Measurements from ENCODE around the gene NFIA. TPM values are rescaled to one million over a fixed set of nuclear protein-coding genes. Genes with fewer than 3 reads are reported as not detected.
"Not testable (repeated sequence)": the region's sequence is repeated elsewhere in the genome, so short reads cannot be mapped to it uniquely, and the experiment has no call there.

The NFIA gene
- total RNA-seq, 1 donor from 2014 or later: 12.4 TPM

DNA sequence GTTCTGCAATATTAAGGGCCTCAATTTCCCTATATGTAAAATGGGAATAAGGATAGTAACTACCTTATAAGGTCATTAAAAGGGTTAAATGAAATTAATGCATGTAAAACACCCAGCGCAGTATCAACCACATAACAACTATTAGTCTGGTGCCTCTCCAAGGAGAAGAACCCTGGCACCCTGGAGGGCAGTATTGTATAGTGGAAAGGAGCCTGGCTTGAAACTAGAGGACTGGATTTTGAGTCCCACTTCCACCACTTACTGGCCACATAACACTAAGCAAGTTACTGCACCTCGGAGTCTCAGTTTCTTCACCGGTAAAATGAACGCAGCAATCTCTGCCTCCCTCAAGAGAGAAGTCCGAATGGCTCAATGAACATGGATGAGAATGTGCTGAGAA lies 385.5 kb downstream of the NFIA start:
- DNase-seq: not testable (repeated sequence)

GRCh38 chr1:61469365-61469764 lies 387.0 kb downstream of the NFIA start:
- no peak for DNase-seq

- DNase-seq: no peak
Observed at GRCh38 chr1:61472876-61473275, 390.5 kb downstream of the NFIA start.

DNA sequence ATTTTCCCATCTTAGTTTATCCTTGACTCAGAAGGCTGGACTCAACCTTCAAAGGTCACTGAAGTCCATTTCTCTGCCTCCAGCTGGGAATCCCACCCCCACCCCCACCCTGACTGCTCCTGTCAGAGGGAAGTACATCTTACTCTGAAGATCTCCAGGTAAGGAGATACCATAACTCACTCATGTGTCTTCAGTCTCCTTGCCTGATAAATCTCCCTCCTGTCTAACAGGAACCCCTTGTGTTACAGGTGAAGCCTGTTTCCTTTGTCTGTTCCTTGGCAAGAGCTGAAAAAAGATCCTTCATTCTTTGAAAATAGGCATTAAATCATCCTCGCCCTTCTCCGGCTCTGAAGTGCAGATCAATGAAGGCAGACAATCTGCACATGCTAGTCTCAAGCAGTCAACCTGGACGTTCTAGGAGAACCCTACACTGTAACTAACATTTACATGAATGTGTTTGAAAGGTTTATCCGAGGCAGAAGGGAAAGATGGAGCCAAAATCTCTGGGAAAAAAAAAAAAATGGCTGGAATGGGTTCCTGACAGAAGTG lies 392.0 kb downstream of the NFIA start:
- no peak for DNase-seq

DNA sequence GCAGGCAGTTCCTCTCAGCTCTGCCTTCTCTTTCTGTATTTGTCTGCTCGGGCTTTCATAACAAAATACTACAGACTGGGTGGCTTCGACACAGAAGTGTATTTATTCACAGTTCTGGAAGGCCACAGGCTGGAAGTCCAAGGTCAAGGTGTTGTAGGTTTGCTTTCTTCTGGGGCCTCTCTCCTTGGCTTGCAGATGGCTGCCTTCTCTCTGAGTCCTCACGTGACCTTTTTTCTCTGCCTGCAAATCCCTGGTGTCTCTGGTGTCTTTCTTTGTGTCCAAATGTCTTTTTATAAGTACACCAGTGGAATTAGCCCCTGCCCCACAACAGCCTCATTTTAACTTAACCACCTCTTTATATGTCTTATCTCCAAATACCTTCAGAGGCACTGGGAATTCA lies 392.6 kb downstream of the NFIA start:
- DNase-seq: no peak

DNA sequence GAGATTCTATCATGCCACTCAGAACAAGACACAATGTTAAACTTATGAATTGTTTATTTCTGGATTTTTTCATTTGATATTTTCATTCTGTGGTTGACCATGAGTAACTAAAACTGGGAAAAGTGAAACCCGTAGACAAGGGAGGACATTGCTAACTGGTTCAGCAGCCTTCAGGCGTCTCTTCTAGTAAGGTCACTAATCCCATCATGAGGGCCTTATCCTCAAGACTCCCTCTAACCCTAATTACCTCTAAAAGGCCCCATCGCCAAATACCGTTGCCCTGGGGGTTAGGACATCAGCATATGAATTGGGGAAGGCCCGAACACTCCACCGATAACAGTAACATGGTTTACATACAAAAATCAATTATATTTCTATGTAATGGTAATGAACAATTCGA lies 394.9 kb downstream of the NFIA start:
- DNase-seq: no peak

GRCh38 chr1:61480273-61480935 lies 398.0 kb downstream of the NFIA start:
- no peak for DNase-seq

GRCh38 chr1:61481315-61481715 lies 399.0 kb downstream of the NFIA start:
- DNase-seq: no peak

DNA sequence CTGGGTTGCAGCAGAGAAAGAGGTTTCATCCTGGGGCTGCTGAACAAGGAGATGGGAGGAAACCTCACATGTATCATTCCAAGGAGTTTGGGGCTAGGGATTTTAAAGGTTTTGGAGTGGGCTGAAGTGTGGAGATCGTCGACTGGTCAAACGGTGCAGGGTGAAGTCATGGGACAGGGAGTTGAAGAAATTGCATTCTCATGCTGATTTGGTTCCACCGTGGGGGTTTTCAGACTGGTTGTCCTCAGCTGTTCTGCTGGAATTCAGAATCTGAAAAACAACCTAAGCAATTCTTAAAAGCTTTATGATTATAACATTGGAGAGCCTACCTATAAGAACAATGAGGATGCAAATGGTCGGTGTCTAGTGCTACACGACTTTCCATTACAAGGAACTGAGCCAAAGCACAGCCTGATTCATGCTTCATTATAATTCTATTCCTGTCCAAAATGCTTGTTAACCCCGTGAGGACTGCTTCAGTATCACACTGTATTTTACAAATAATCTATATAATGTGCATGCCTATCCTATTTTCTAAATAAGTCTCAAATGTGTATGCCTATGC lies 399.9 kb downstream of the NFIA start:
- DNase-seq: no peak

- DNase-seq: no peak
Observed at GRCh38 chr1:61486783-61487536, 404.6 kb downstream of the NFIA start.

- no peak for DNase-seq
Observed at GRCh38 chr1:61487801-61488200, 405.4 kb downstream of the NFIA start.

DNA sequence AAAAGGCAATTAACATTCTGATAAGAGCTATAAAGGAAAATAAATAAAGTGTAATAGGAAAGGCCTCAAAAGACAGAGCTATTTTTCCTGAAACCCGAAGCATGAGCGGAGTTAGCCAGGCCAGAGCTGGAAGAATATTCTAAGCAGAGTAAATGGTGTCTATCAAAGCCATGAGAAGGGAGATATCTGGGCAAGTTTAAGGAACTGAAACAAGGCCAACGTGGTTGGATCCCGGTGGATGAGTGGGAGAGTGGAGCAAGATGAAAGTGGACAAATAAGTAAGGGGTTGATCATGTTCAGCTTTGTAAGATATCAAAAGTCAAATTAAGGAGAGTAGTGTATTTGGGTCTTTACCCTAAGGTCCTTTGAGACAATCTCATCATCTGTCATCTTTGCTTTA lies 408.6 kb downstream of the NFIA start:
- DNase-seq: no peak

GRCh38 chr1:61491497-61491896 lies 409.1 kb downstream of the NFIA start:
- DNase-seq: no peak

DNA sequence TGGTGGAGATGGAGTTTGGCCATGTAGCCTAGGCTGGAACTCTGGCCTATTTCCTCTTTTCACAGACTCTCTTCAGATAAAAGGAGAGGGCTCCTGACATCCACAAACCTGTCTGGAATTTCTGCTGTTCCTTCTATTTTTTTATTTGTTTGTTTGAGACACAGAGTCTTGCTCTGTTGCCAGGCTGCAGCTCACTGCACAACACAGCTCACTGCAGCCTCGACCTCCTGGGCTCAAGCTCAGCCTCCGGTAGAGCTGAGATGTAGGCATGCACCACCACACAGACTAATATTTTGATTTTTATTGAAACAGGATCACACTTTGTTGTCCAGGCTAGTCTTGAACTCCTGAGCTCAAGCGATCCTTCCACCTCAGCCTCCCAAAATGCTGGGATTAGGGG lies 411.6 kb downstream of the NFIA start:
- DNase-seq: no peak

DNA sequence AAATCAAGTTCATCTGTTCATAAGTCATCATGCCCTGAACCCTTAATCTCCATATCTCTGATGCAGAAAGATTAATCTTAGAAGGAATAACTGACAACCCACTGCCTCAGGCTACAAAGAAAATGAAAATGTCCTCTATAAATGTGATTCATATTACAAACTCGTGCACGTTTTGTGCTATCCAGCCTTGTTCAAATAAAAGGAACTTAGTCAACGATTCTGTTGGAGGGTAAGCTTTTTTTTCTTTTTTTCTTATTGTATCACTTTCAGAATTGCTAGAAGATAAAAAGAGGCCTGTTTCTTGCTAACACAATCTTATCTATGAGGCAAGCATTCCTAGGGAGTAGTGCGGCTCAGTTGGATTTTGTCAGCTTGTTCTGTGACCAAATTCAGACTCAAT lies 414.1 kb downstream of the NFIA start:
- no peak for DNase-seq

DNA sequence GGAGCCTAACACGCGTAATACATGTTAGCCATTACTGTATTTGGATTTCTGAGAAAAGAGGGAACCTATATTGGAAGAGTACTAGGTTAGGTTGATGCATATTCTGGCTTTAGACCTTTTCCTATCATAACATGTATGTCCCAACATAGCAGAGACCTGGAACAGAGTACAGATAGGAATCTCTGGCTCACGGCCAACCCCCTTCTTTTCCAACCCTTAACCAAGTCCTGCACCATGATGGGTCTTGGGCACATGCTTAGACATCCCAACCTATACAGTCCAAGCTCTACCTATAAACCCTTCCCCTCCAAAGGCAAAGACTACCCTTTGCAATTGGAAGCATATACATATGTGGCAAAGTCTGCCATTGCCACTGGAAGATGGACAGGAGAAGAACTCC lies 414.7 kb downstream of the NFIA start:
- no peak for DNase-seq

DNA sequence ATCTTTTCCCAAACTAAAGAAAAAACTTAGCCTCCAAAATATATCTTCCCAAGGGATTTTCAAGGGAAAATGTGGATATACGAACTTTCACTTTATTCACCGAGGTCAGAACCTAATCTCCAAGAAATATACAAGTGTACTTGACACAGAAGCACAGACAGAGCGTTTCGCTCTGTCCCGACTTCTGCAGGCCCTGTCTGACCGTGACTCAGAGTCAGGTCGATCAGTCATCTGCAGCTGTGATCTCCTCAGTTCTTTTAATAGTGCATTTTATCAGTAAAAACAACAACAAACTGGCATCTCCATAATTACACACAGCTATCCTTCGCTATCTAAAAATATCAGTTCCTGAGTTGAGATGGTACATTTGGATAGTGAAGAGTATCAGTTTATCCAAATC lies 416.0 kb downstream of the NFIA start:
- no peak for DNase-seq

DNA sequence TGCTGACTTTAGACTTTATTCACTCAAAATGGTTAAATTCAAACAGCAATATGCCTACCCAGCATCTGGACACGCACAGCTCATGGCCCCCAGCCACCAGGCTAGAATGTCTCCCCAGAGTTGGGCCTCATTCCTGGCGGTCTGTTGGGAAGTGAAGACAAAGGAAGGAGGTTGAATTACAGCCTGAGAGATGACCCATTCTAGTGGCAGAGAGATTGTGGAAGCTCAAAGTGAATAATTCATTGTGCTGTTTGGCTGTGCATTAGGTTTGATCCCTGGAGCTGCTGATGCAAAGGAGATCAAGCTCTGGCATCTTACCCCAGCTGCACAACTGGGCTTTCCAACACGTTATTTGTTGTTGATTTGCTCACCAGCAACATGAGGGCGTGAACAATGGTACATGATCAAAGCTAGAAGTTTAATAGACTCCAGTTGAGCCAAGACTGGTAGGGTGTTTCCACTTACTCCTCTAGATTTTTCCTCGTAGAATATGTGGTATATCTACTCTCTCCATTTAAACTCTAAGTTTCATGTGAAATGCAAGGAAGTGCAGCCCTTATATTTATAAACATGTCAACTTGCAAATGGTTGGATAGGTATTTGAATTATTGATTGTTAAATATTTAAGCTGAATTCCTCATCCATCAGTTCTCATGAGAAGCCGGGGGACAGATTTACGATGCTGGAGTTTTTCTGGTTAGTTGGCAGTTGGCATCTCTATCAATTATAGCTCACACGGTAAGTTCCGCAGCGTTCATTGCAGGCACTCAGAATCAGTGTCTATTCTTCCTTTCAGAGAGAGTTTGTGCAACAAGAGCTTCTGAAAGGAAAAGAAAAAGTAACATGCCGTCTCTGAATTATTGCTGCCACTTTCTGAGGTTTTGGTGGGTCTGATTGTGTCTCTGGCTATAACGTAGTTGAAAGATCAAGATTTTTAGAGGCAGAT lies 419.9 kb downstream of the NFIA start:
- no peak for DNase-seq

- DNase-seq: no peak
Observed at GRCh38 chr1:61504305-61504704, 421.9 kb downstream of the NFIA start.

DNA sequence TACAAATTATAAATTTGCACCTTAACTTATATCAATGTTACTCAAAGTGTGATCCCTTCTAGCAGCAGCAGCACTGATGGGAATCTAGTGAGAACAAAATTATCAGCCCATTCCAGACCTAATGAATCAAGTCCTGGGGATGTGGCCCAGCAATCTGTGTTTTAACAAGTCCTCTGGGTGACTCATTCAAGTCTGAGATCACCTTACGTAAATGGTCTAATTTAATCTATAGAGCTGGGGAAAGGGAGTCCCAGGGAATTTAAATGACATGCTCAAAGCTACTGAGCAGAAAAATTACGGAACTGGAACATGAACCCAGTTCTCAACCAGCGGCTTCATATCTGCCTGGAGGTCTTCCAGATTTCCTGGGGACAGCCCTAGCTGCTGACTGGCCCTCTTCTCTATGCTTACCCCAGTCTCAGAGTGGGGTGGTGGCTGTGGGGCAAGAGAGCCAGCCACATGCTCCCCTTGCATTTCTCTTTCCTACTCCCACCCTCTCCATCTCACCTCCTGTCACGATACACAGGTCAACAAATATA lies 422.6 kb downstream of the NFIA start:
- DNase-seq: no peak

DNA sequence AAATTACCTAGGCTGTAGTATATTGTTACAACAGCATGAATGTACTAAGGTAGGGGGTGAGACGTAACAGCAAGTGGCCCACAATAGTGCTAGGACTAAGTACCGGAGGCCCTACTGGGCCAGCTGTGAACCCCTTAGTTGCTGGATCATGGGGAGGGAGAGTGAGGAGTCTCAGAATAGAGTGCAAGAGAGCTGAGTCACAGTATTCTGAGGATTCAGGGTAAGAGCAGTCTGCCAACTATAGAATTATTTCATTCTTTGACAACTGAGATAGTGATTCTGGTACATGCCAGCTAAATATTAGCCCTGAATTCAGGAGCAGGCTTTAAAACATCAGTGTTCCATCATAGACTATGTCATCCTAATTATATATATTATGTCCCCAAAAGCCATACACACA lies 423.9 kb downstream of the NFIA start:
- no peak for DNase-seq

- no peak for DNase-seq
Observed at GRCh38 chr1:61506944-61507500, 424.7 kb downstream of the NFIA start.
